Esophagus (tissue), 2 donors: ENCODE data around the gene PPME1. TPM values are rescaled to one million over a fixed set of nuclear protein-coding genes. Genes with fewer than 3 reads are reported as not detected.

Experiments used
- H3K27ac ChIP-seq, 2 donors: one replicate each; pipeline ENCODE4 v1.5.1; 2013; ENCODE audit warnings: low read depth in 2 of 2, mild to moderate bottlenecking in 2 of 2, inconsistent platforms in 1 of 2, low read length in 1 of 2, moderate library complexity in 1 of 2
- H3K27me3 ChIP-seq, 2 donors: one replicate each; pipeline ENCODE4 v1.6.1; 2013; ENCODE audit warnings: low read length in 2 of 2, control low read depth in 1 of 2, mild to moderate bottlenecking in 1 of 2; ENCODE audit not compliant: insufficient read depth in 2 of 2, control insufficient read depth in 1 of 2
- H3K36me3 ChIP-seq, 2 donors: one replicate each; pipeline ENCODE4 v1.6.1; 2013; ENCODE audit warnings: low read length in 1 of 2; ENCODE audit not compliant: control insufficient read depth in 2 of 2, insufficient read depth in 2 of 2
- H3K4me1 ChIP-seq, 2 donors: one replicate each; pipeline ENCODE4 v1.6.1; 2013; ENCODE audit warnings: low read length in 1 of 2; ENCODE audit not compliant: control insufficient read depth in 2 of 2, insufficient read depth in 2 of 2
- H3K4me3 ChIP-seq, 2 donors: one replicate each; pipeline ENCODE4 v1.5.1; 2013; ENCODE audit warnings: low read length in 2 of 2, mild to moderate bottlenecking in 2 of 2, low read depth in 1 of 2, moderate library complexity in 1 of 2
- H3K9me3 ChIP-seq, 2 donors: one replicate each; pipeline ENCODE4 v1.6.1; 2013; ENCODE audit warnings: mild to moderate bottlenecking in 2 of 2, low read depth in 1 of 2, low read length in 1 of 2, moderate library complexity in 1 of 2; ENCODE audit not compliant: control insufficient read depth in 2 of 2, insufficient read depth in 1 of 2
- WGBS, 2 donors: extraction: QIAGEN DNeasy Blood & Tissue Kit; methylation state at CpG; one replicate each; pipeline ENCODE4 v1.1.7; 2013; 5-methylcytosine and 5-hydroxymethylcytosine counted together
- polyA plus RNA-seq, 2 donors: library from polyadenylated mRNA; stranded (reverse); fragments of 200-250 nt; gene quantifications; one replicate each; pipeline ENCODE4 v1.2.3, GENCODE V29; 2013
- donor health status: healthy with polysubstance abuse.
- donor health status: Bipolar disorder and iron deficiency.

The PPME1 gene
- polyA plus RNA-seq, 2 donors = 25.9 to 27.0 TPM

DNA sequence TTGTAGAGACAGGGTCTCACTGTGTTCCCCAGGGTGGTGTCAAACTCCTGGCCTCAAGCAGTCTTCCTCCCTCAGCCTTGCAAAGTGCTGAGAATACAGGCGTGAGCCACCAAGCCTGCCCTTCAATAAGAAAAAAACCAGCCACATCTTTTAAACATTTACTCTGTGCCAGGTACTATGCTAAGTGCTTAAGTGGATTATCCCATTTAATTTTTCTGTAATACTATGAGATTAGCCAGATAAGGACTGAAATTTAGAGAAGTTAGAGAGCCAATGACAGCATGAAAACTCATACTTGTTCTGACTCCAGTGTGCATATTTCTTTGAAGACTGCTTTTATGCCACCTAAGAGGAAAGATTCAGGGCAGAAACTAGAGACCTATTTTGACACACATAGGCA lies 35.7 kb downstream of the PPME1 start:
- Histone ChIP-seq H3K4me3 (no peak overlapping the region), H3K9me3 (no peaks in the 10 kb centered on the region), H3K4me1 (no peaks in the 10 kb centered on the region), H3K27ac (no peak overlapping the region), H3K36me3 (peaks cover 1 to 4% of the 10 kb centered on the region in 2 donors), H3K27me3 (no peaks in the 10 kb centered on the region)
- 81 to 94% methylated on average over 1 of the region's 1 CpG for WGBS, 2 donors

DNA sequence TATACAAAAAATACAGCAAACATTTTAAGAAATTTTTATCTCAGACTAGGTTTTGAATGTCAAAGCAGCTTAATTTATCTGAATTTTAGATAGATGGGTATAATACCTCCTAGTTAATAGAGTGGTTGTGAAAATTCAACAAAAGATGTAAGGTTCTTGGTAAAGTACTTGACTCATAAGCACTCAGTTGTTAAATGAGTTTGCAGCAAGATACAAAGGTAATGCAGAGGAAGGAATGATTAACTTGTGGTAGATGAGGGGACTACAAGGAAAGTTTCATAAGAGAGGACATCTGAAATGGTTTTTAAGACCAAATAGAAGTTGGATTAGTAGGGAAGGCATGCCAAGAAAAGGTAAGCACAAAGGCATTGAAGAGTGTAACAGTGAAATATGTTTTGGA lies 37.4 kb downstream of the PPME1 start:
- no peaks in the 10 kb centered on the region for H3K27me3 ChIP-seq
- H3K9me3 ChIP-seq = peaks cover 0 to 6% of the 10 kb centered on the region in 2 donors
- no peak overlapping the region for H3K4me3 ChIP-seq
- H3K27ac ChIP-seq = no peak overlapping the region
- H3K36me3 ChIP-seq = peaks cover 12 to 13% of the 10 kb centered on the region in 2 donors
- no peaks in the 10 kb centered on the region for H3K4me1 ChIP-seq

- Histone ChIP-seq H3K9me3 (peaks cover 0 to 6% of the 10 kb centered on the region in 2 donors), H3K4me3 (no peak overlapping the region), H3K27ac (no peak overlapping the region), H3K27me3 (no peaks in the 10 kb centered on the region), H3K36me3 (peaks cover 10 to 13% of the 10 kb centered on the region in 2 donors), H3K4me1 (no peaks in the 10 kb centered on the region)
- WGBS, 2 donors = 97 to 99% methylated on average over 2 of the region's 2 CpGs
Observed at GRCh38 chr11:74212533-74212932, 41.4 kb downstream of the PPME1 start.

- H3K9me3 ChIP-seq = no peaks in the 10 kb centered on the region
- 55 to 66% methylated on average over 1 of the region's 1 CpG for WGBS, 2 donors
- no peak overlapping the region for H3K4me3 ChIP-seq
- H3K4me1 ChIP-seq = no peaks in the 10 kb centered on the region
- H3K27me3 ChIP-seq = no peaks in the 10 kb centered on the region
- no peak overlapping the region for H3K27ac ChIP-seq
- H3K36me3 ChIP-seq = no peaks in the 10 kb centered on the region
Observed at GRCh38 chr11:74220376-74220775, 49.3 kb downstream of the PPME1 start.

- Histone ChIP-seq H3K4me3 (no peak overlapping the region), H3K4me1 (no peaks in the 10 kb centered on the region), H3K36me3 (no peaks in the 10 kb centered on the region), H3K27ac (no peak overlapping the region), H3K27me3 (no peaks in the 10 kb centered on the region), H3K9me3 (no peaks in the 10 kb centered on the region)
- 77 to 81% methylated on average over 1 of the region's 1 CpG for WGBS, 2 donors
Observed at GRCh38 chr11:74221816-74222215, 50.7 kb downstream of the PPME1 start.

DNA sequence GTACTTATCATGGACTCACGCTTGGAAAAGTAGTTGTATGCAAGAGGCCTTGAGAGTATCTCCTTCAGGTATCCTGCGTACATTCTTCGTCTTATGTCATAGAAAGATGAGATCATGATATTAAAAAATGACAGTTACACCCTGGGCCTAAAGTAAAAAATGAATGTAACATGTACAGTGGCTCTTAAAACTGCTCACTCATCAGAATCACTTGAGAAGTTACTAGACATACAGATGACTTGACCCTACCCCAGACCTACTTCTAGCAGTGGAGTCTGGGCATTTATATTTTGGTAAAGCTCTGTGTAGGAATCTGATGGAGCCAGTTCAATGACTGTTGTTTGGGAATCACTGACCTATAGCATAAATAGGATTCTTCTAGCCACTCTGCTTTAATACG lies 54.5 kb downstream of the PPME1 start:
- Histone ChIP-seq H3K27me3 (no peaks in the 10 kb centered on the region), H3K9me3 (no peaks in the 10 kb centered on the region), H3K27ac (no peak overlapping the region), H3K4me1 (no peaks in the 10 kb centered on the region), H3K36me3 (peaks cover 0 to 3% of the 10 kb centered on the region in 2 donors), H3K4me3 (no peak overlapping the region)
- WGBS, 2 donors = 98% methylated on average over 4 of the region's 4 CpGs

- no peaks in the 10 kb centered on the region for H3K27me3 ChIP-seq
- 72 to 73% methylated on average over 2 of the region's 2 CpGs for WGBS, 2 donors
Observed at GRCh38 chr11:74226907-74227306, 55.8 kb downstream of the PPME1 start.

GRCh38 chr11:74232311-74232950 lies 61.3 kb downstream of the PPME1 start:
- Histone ChIP-seq H3K4me1 (no peaks in the 10 kb centered on the region), H3K9me3 (no peaks in the 10 kb centered on the region), H3K27me3 (no peaks in the 10 kb centered on the region), H3K27ac (no peak overlapping the region), H3K36me3 (peaks cover 0 to 3% of the 10 kb centered on the region in 2 donors), H3K4me3 (no peak overlapping the region)
- 85 to 93% methylated on average over 6 of the region's 6 CpGs for WGBS, 2 donors

More at GRCh38 chr11:74226907-74227306, 55.8 kb downstream of the PPME1 start:
- peaks cover 0 to 3% of the 10 kb centered on the region in 2 donors for H3K36me3 ChIP-seq
- H3K27ac ChIP-seq = no peak overlapping the region
- no peaks in the 10 kb centered on the region for H3K4me1 ChIP-seq
- H3K4me3 ChIP-seq = no peak overlapping the region
- H3K9me3 ChIP-seq = no peaks in the 10 kb centered on the region

GRCh38 chr11:74233683-74234082 lies 62.6 kb downstream of the PPME1 start:
- no peaks in the 10 kb centered on the region for H3K9me3 ChIP-seq
- no peaks in the 10 kb centered on the region for H3K27me3 ChIP-seq
- no peak overlapping the region for H3K27ac ChIP-seq
- H3K36me3 ChIP-seq = peaks cover 0 to 3% of the 10 kb centered on the region in 2 donors
- H3K4me1 ChIP-seq = no peaks in the 10 kb centered on the region
- H3K4me3 ChIP-seq = no peak overlapping the region
- 94 to 96% methylated on average over 3 of the region's 3 CpGs for WGBS, 2 donors

DNA sequence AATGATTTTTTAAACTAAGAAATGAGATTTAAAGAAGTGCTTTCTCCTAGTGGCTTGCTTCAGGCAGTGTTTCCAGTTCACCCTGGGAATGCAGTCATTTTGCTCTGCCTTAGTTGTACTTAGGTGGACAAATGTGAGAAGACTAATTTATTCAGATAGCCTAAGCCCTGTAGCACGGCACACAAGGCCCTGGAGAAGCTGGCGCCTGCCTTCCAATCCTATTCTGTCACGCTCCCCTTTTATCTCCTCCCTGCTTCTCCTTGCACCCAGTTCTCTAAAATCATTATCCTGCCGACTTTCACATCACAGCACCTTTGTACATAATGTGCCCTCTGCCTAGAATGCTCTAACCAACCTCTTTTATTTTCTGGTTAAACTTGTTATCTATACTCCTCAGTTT lies 64.0 kb downstream of the PPME1 start:
- Histone ChIP-seq H3K4me1 (no peaks in the 10 kb centered on the region), H3K36me3 (peaks cover 0 to 3% of the 10 kb centered on the region in 2 donors), H3K4me3 (no peak overlapping the region), H3K27ac (no peak overlapping the region), H3K27me3 (no peaks in the 10 kb centered on the region), H3K9me3 (no peaks in the 10 kb centered on the region)
- 90 to 93% methylated on average over 4 of the region's 4 CpGs for WGBS, 2 donors
